A673 (cell line): ENCODE measurements around the gene SOX13. TPM values are rescaled to one million over a fixed set of nuclear protein-coding genes. Genes with fewer than 3 reads are reported as not detected.

Source experiments
- BruUV-seq: library from RNA; stranded (reverse); fragments of 400-500 nt; replicated peaks from 2 replicates; lab custom pipeline; 2021; lab: Mats Ljungman, UMichigan
- CTCF ChIA-PET: fragments of 300-600 bp; sonication (Branson Sonifier 250); formaldehyde crosslinking; loops from one replicate; lab custom pipeline; 2022; ENCODE audit warnings: antibody characterized with exemption; lab: Charles Lee
- POLR2A ChIA-PET: fragments of 300-600 bp; sonication (Branson Sonifier 250); formaldehyde crosslinking; loops from one replicate; lab custom pipeline; 2022; ENCODE audit warnings: antibody characterized with exemption; ENCODE audit not compliant: low non-redundant PET; lab: Charles Lee
- DNase-seq: peaks from one replicate; pipeline ENCODE4 v3.0.0-alpha.2; 2015; ENCODE audit warnings: low spot score
- H3K27ac ChIP-seq: fragments of 200-600 bp; sonication (generic); 2 replicates; pipeline ENCODE4 v1.5.1; 2016; ENCODE audit warnings: mixed run types, low read depth, mild to moderate bottlenecking, mixed read lengths, antibody characterized with exemption, low read length; ENCODE audit not compliant: poor library complexity, severe bottlenecking
- H3K27me3 ChIP-seq: fragments of 200-600 bp; sonication (generic); replicated peaks from 2 replicates; pipeline ENCODE4 v1.6.1; 2017; ENCODE audit warnings: mixed run types, low read depth, mild to moderate bottlenecking, mixed read lengths, antibody characterized with exemption, low read length; ENCODE audit not compliant: insufficient read depth, poor library complexity
- H3K36me3 ChIP-seq: fragments of 200-600 bp; sonication (generic); 2 replicates; pipeline ENCODE4 v1.6.1; 2016; ENCODE audit warnings: mixed run types, mild to moderate bottlenecking, mixed read lengths, antibody characterized with exemption, low read length; ENCODE audit not compliant: insufficient read depth, poor library complexity, severe bottlenecking
- H3K4me1 ChIP-seq: fragments of 200-600 bp; sonication (generic); 2 replicates; pipeline ENCODE4 v1.6.1; 2017; ENCODE audit warnings: mixed run types, mild to moderate bottlenecking, mixed read lengths, antibody characterized with exemption, low read length; ENCODE audit not compliant: insufficient read depth, poor library complexity, severe bottlenecking
- H3K4me3 ChIP-seq: fragments of 200-600 bp; sonication (generic); 2 replicates; pipeline ENCODE4 v1.5.1; 2016; ENCODE audit warnings: low read depth, mixed run types, mild to moderate bottlenecking, mixed read lengths, low read length; ENCODE audit not compliant: poor library complexity, severe bottlenecking
- H3K9me3 ChIP-seq: fragments of 200-600 bp; sonication (generic); 2 replicates; pipeline ENCODE4 v1.6.1; 2016; ENCODE audit warnings: mixed run types, low read depth, mild to moderate bottlenecking, mixed read lengths, antibody characterized with exemption, low read length; ENCODE audit not compliant: poor library complexity, severe bottlenecking
- CTCF ChIP-seq: fragments of 300-800, 200-600 bp; sonication (generic); conservative IDR thresholded peaks from 2 replicates; pipeline ENCODE4 v1.5.1; 2017; ENCODE audit warnings: low read depth, mild to moderate bottlenecking, antibody characterized with exemption, low read length, moderate library complexity, mixed read lengths
- EZH2 ChIP-seq: fragments of 200-600 bp; sonication (generic); IDR thresholded peaks from 2 replicates; pipeline ENCODE4 v1.6.1; 2017; ENCODE audit warnings: borderline replicate concordance, low read depth, mild to moderate bottlenecking, mixed read lengths, antibody characterized with exemption, low read length; ENCODE audit not compliant: poor library complexity, severe bottlenecking
- intact Hi-C: fragments of 100-400 bp; cut with micrococcal nuclease; formaldehyde crosslinking; loops from one replicate; pipeline ENCODE4 v1.10.0; 2022; ENCODE audit not compliant: unreplicated experiment
- total RNA-seq: library from RNA; stranded (reverse); gene quantifications from 2 replicates; pipeline ENCODE4 v1.2.3, GENCODE V29; 2021

The SOX13 gene
- total RNA-seq, 1 experiment from 2014 or later, result 9.4 TPM

GRCh38 chr1:204139952-204140351 lies 67.0 kb downstream of the SOX13 start:
- CTCF ChIA-PET, result no interaction called here
- H3K9me3 ChIP-seq, result no peaks in the 10 kb centered on the region
- no peak for DNase-seq
- intact Hi-C loops, result no loop called here
- TF ChIP-seq CTCF (no peak), EZH2 (no peak)
- POLR2A ChIA-PET, result interaction anchor here (0.6 kb wide), 1 partner anchor 8 kb away, joined by 6 read pairs; no protein-coding TSS in a partner anchor
- H3K36me3 ChIP-seq, result no peaks in the 10 kb centered on the region
- no peak overlapping the region for H3K27ac ChIP-seq
- BruUV-seq, result no TSS peak
- no peak overlapping the region for H3K4me3 ChIP-seq
- H3K27me3 ChIP-seq, result no peaks in the 10 kb centered on the region
- H3K4me1 ChIP-seq, result no peaks in the 10 kb centered on the region

GRCh38 chr1:204141131-204141530 lies 68.2 kb downstream of the SOX13 start:
- Histone ChIP-seq H3K36me3 (no peaks in the 10 kb centered on the region), H3K27ac (no peak overlapping the region), H3K4me1 (no peaks in the 10 kb centered on the region), H3K4me3 (no peak overlapping the region), H3K27me3 (no peaks in the 10 kb centered on the region), H3K9me3 (no peaks in the 10 kb centered on the region)
- ChIA-PET POLR2A (no interaction called here), CTCF (no interaction called here)
- TF ChIP-seq CTCF, result no peak
- no peak for TF ChIP-seq EZH2
- BruUV-seq, result no TSS peak
- intact Hi-C loops, result no loop called here
- no peak for DNase-seq

- H3K4me1 ChIP-seq, result no peaks in the 10 kb centered on the region
- no peak overlapping the region for H3K27ac ChIP-seq
- BruUV-seq, result no TSS peak
- POLR2A ChIA-PET, result no interaction called here
- no peak for DNase-seq
- H3K27me3 ChIP-seq, result no peaks in the 10 kb centered on the region
- no peak for TF ChIP-seq CTCF
- TF ChIP-seq EZH2, result no peak
- H3K9me3 ChIP-seq, result no peaks in the 10 kb centered on the region
- intact Hi-C loops, result no loop called here
- H3K4me3 ChIP-seq, result no peak overlapping the region
- CTCF ChIA-PET, result interaction anchor here (0.6 kb wide), 1 partner anchor 13 kb away, joined by 3 read pairs; no protein-coding TSS in a partner anchor
- H3K36me3 ChIP-seq, result no peaks in the 10 kb centered on the region
Measured at GRCh38 chr1:204142032-204142974, 69.4 kb downstream of the SOX13 start.
